H9 (cell line): ENCODE data around the gene TMEM158. TPM values are rescaled to one million over a fixed set of nuclear protein-coding genes. Genes with fewer than 3 reads are reported as not detected.

Source experiments
- DNase-seq: peaks from one replicate; pipeline ENCODE4 v3.0.0-alpha.2; 2017
- H2AFZ ChIP-seq: one replicate; pipeline ENCODE4 v1.6.1; 2013; ENCODE audit warnings: mild to moderate bottlenecking, low read length, control low read depth, moderate library complexity
- H2AK5ac ChIP-seq: 2 replicates; pipeline ENCODE4 v1.6.1; 2013; ENCODE audit warnings: low read length, control low read depth, mixed read lengths; ENCODE audit not compliant: insufficient read length
- H2BK120ac ChIP-seq: one replicate; pipeline ENCODE4 v1.6.1; 2013; ENCODE audit warnings: low read depth, mild to moderate bottlenecking, low read length, control low read depth, inconsistent platforms; ENCODE audit not compliant: poor library complexity, severe bottlenecking
- H2BK12ac ChIP-seq: 2 replicates; pipeline ENCODE4 v1.6.1; 2013; ENCODE audit warnings: low read length, control low read depth, mixed read lengths, low read depth; ENCODE audit not compliant: insufficient read length
- H2BK15ac ChIP-seq: 2 replicates; pipeline ENCODE4 v1.6.1; 2013; ENCODE audit warnings: low read depth, low read length, control low read depth
- H2BK20ac ChIP-seq: one replicate; pipeline ENCODE4 v1.6.1; 2013; ENCODE audit warnings: low read depth, mild to moderate bottlenecking, low read length, control low read depth, inconsistent platforms; ENCODE audit not compliant: poor library complexity, severe bottlenecking
- H2BK5ac ChIP-seq: 2 replicates; pipeline ENCODE4 v1.6.1; 2013; ENCODE audit warnings: low read length, control low read depth, mixed read lengths; ENCODE audit not compliant: insufficient read length
- H3K14ac ChIP-seq: 2 replicates; pipeline ENCODE4 v1.6.1; 2013; ENCODE audit warnings: low read length, control low read depth; ENCODE audit not compliant: insufficient read depth
- H3K18ac ChIP-seq: 2 replicates; pipeline ENCODE4 v1.6.1; 2013; ENCODE audit warnings: low read depth, mild to moderate bottlenecking, mixed read lengths, low read length, control low read depth; ENCODE audit not compliant: insufficient read length
- H3K23ac ChIP-seq: 2 replicates; pipeline ENCODE4 v1.6.1; 2013; ENCODE audit warnings: low read length, control low read depth, mixed read lengths, low read depth; ENCODE audit not compliant: insufficient read length
- H3K23me2 ChIP-seq: 2 replicates; pipeline ENCODE4 v1.6.1; 2013; ENCODE audit warnings: low read depth, mild to moderate bottlenecking, mixed read lengths, low read length, control low read depth; ENCODE audit not compliant: insufficient read length, poor library complexity, severe bottlenecking
- H3K27ac ChIP-seq: 2 replicates; pipeline ENCODE4 v1.5.1; 2013; ENCODE audit warnings: low read length, control low read depth, mixed read lengths, low read depth; ENCODE audit not compliant: insufficient read length
- H3K27me3 ChIP-seq: 2 replicates; pipeline ENCODE4 v1.6.1; 2013; ENCODE audit warnings: low read length, control low read depth, inconsistent platforms; ENCODE audit not compliant: insufficient read depth
- H3K4ac ChIP-seq: 2 replicates; pipeline ENCODE4 v1.6.1; 2013; ENCODE audit warnings: low read depth, mild to moderate bottlenecking, control low read depth, inconsistent platforms, low read length, moderate library complexity
- H3K4me1 ChIP-seq: 2 replicates; pipeline ENCODE4 v1.6.1; 2013; ENCODE audit warnings: low read length, control low read depth, inconsistent platforms; ENCODE audit not compliant: insufficient read depth
- H3K4me2 ChIP-seq: 2 replicates; pipeline ENCODE4 v1.6.1; 2013; ENCODE audit warnings: low read length, control low read depth, mixed read lengths; ENCODE audit not compliant: insufficient read length, insufficient read depth
- H3K56ac ChIP-seq: 2 replicates; pipeline ENCODE4 v1.6.1; 2013; ENCODE audit warnings: low read depth, mild to moderate bottlenecking, mixed read lengths, low read length, control low read depth; ENCODE audit not compliant: insufficient read length
- H3K79me1 ChIP-seq: 2 replicates; pipeline ENCODE4 v1.6.1; 2013; ENCODE audit warnings: low read depth, mild to moderate bottlenecking, moderate library complexity, low read length, control low read depth, inconsistent platforms; ENCODE audit not compliant: insufficient read depth, poor library complexity, severe bottlenecking
- H3K79me2 ChIP-seq: 2 replicates; pipeline ENCODE4 v1.6.1; 2013; ENCODE audit warnings: low read length, control low read depth, inconsistent platforms; ENCODE audit not compliant: insufficient read depth
- H3K9ac ChIP-seq: 2 replicates; pipeline ENCODE4 v1.6.1; 2013; ENCODE audit warnings: low read length, control low read depth, mixed read lengths; ENCODE audit not compliant: insufficient read length; ENCODE audit errors: extremely low read depth
- H3K9me3 ChIP-seq: one replicate; pipeline ENCODE4 v1.6.1; 2013; ENCODE audit warnings: low read depth, low read length, inconsistent platforms; ENCODE audit not compliant: control insufficient read depth
- H3T11ph ChIP-seq: one replicate; pipeline ENCODE4 v1.6.1; 2013; ENCODE audit warnings: mild to moderate bottlenecking, low read length, control low read depth, inconsistent platforms
- H4K20me1 ChIP-seq: one replicate; pipeline ENCODE4 v1.6.1; 2013; ENCODE audit not compliant: control insufficient read depth, insufficient read length, insufficient read depth
- H4K5ac ChIP-seq: 2 replicates; pipeline ENCODE4 v1.6.1; 2013; ENCODE audit warnings: low read depth, mild to moderate bottlenecking, mixed read lengths, low read length, control low read depth; ENCODE audit not compliant: insufficient read length
- H4K8ac ChIP-seq: replicated peaks from 2 replicates; pipeline ENCODE4 v1.6.1; 2013; ENCODE audit warnings: low read length, control low read depth, mixed read lengths, low read depth; ENCODE audit not compliant: insufficient read length
- H4K91ac ChIP-seq: 2 replicates; pipeline ENCODE4 v1.6.1; 2013; ENCODE audit warnings: low read depth, mild to moderate bottlenecking, moderate library complexity, mixed read lengths, low read length, control low read depth; ENCODE audit not compliant: insufficient read length
- H3K27ac Mint-ChIP-seq, 3 experiments: 2 replicates in 2 of 3; 3 replicates in 1 of 3; pipeline ENCODE4 v1.8.0; 2020 to 2021; ENCODE audit warnings: mixed read lengths in 3 of 3, mild to moderate bottlenecking in 1 of 3, moderate library complexity in 1 of 3
- H3K27me3 Mint-ChIP-seq: 2 replicates; pipeline ENCODE4 v1.8.0; 2021; ENCODE audit warnings: low read depth, mild to moderate bottlenecking, moderate library complexity, mixed read lengths
- H3K36me3 Mint-ChIP-seq, 3 experiments: 2 replicates in 2 of 3; 3 replicates in 1 of 3; pipeline ENCODE4 v1.8.0; 2020 to 2021; ENCODE audit warnings: low read depth in 3 of 3, mixed read lengths in 3 of 3; ENCODE audit not compliant: insufficient read depth in 1 of 3
- H3K4me1 Mint-ChIP-seq, 2 experiments: 2 replicates each; pipeline ENCODE4 v1.8.0; 2020; ENCODE audit warnings: mixed read lengths in 2 of 2
- H3K4me3 Mint-ChIP-seq, 2 experiments: 2 replicates in 1 of 2; 3 replicates in 1 of 2; pipeline ENCODE4 v1.8.0; 2020 to 2021; ENCODE audit warnings: mild to moderate bottlenecking in 2 of 2, mixed read lengths in 2 of 2, moderate library complexity in 1 of 2
- H3K9me3 Mint-ChIP-seq, 2 experiments: 2 replicates in 1 of 2; 3 replicates in 1 of 2; pipeline ENCODE4 v1.8.0; 2020; ENCODE audit warnings: mild to moderate bottlenecking in 2 of 2, mixed read lengths in 2 of 2, moderate library complexity in 1 of 2
- CTCF ChIP-seq: fragments of 200-600 bp; sonication (generic); conservative IDR thresholded peaks from 3 replicates; pipeline ENCODE4 v1.8.0; 2021; ENCODE audit warnings: antibody characterized with exemption, mild to moderate bottlenecking
- WGBS: extraction: QIAGEN DNeasy Blood & Tissue Kit; methylation state at CpG from one replicate; pipeline ENCODE4 v1.1.7; 2013; ENCODE audit warnings: missing lambda C conversion rate, low lambda C conversion rate, mixed read lengths; ENCODE audit not compliant: insufficient read length; ENCODE audit errors: extremely low coverage; 5-methylcytosine and 5-hydroxymethylcytosine counted together
- total RNA-seq: library from RNA; stranded (reverse); gene quantifications from 2 replicates; pipeline ENCODE4 v1.2.1, GENCODE V29; 2021

TMEM158 gene
- total RNA-seq, 1 experiment from 2014 or later: 29.1 TPM

GRCh38 chr3:45218578-45219390 is 7.3 kb downstream of the TMEM158 start:
- peaks cover 7% of the 10 kb centered on the region for H3K27me3 Mint-ChIP-seq
- Histone ChIP-seq H3K27ac (no peak overlapping the region), H3K56ac (no peak overlapping the region), H3K27me3 (no peaks in the 10 kb centered on the region; the same call in 1 of the 2 replicates), H3K23ac (no peak overlapping the region), H4K5ac (no peak overlapping the region), H4K91ac (no peak overlapping the region), H4K8ac (no peak overlapping the region), H2BK15ac (no peak overlapping the region), H2BK20ac (no peak overlapping the region), H4K20me1 (no peaks in the 10 kb centered on the region), H3K4me1 (no peaks in the 10 kb centered on the region; the same call in 1 of the 2 replicates), H2AFZ (no peak overlapping the region), H3T11ph (no peak overlapping the region), H2BK120ac (no peak overlapping the region), H2BK12ac (no peak overlapping the region), H3K18ac (no peak overlapping the region), H2AK5ac (no peak overlapping the region), H3K4me2 (no peak overlapping the region), H3K79me2 (no peaks in the 10 kb centered on the region), H3K9me3 (no peaks in the 10 kb centered on the region), H3K9ac (no peak overlapping the region), H3K23me2 (no peaks in the 10 kb centered on the region), H3K14ac (no peak overlapping the region), H3K4ac (no peak overlapping the region), H3K79me1 (no peaks in the 10 kb centered on the region), H2BK5ac (no peak overlapping the region)
- peaks cover 0 to 9% (median 5%) of the 10 kb centered on the region in 3 experiments; a peak in 5 of 7 replicates for H3K36me3 Mint-ChIP-seq
- peaks cover 0 to 2% of the 10 kb centered on the region in 2 experiments; a peak in 1 of 5 replicates for H3K9me3 Mint-ChIP-seq
- no peak overlapping the region for H3K4me3 Mint-ChIP-seq
- H3K27ac Mint-ChIP-seq: no peak overlapping the region
- TF ChIP-seq CTCF: no peak
- DNase-seq: no peak
- peaks cover 24 to 44% of the 10 kb centered on the region in 2 experiments for H3K4me1 Mint-ChIP-seq
- no CpG with 5 or more reads among the region's 11 CpGs for WGBS
